Globus pallidus (tissue), 1 donor: Measurements from ENCODE around the gene MBTD1.
"Not testable (repeated sequence)": the region's sequence is repeated elsewhere in the genome, so short reads cannot be mapped to it uniquely, and the experiment has no call there.

Source experiments
- DNase-seq: peaks from one replicate; pipeline ENCODE4 v3.0.0-alpha.2; 2015; ENCODE audit warnings: low spot score

The MBTD1 gene

GRCh38 chr17:51259564-51260236, at the start of gene MBTD1:
Gene MBTD1, minus strand, starts transcription at chr17:51260049. Its CDS starts 34,888 bp downstream, at chr17:51225161.
- DNase-seq: peak; percentile 96

- DNase-seq: no peak
Measured at GRCh38 chr17:51305182-51305581, 45.3 kb upstream of the MBTD1 start.

- DNase-seq: no peak
Measured at GRCh38 chr17:51299859-51300258, 40.0 kb upstream of the MBTD1 start.

GRCh38 chr17:51298508-51299371, 38.9 kb upstream of the MBTD1 start:
- DNase-seq: peak; percentile 64

GRCh38 chr17:51294338-51294737, 34.5 kb upstream of the MBTD1 start:
- DNase-seq: not testable (repeated sequence)

- no peak for DNase-seq
Measured at GRCh38 chr17:51289696-51290111, 29.9 kb upstream of the MBTD1 start.

- DNase-seq: no peak
Measured at GRCh38 chr17:51287412-51287811, 27.6 kb upstream of the MBTD1 start.

- no peak for DNase-seq
Measured at GRCh38 chr17:51279183-51279582, 19.3 kb upstream of the MBTD1 start.

GRCh38 chr17:51275381-51275780, 15.5 kb upstream of the MBTD1 start:
- DNase-seq: no peak

GRCh38 chr17:51272812-51273211, 13.0 kb upstream of the MBTD1 start:
- no peak for DNase-seq

GRCh38 chr17:51270636-51271035, 10.8 kb upstream of the MBTD1 start:
- DNase-seq: no peak

- no peak for DNase-seq
Measured at GRCh38 chr17:51269991-51270390, 10.1 kb upstream of the MBTD1 start.

- DNase-seq: not testable (repeated sequence)
Measured at GRCh38 chr17:51264466-51264865, 4.6 kb upstream of the MBTD1 start.

GRCh38 chr17:51263006-51263405, 3.2 kb upstream of the MBTD1 start:
- no peak for DNase-seq

- DNase-seq: peak; percentile 50
Measured at GRCh38 chr17:51261024-51261963, 1.4 kb upstream of the MBTD1 start.

- DNase-seq: peak; percentile 96
Measured at GRCh38 chr17:51260237-51261023, 581 bp upstream of the MBTD1 start, which contains the start of gene UTP18. Gene UTP18, plus strand, starts transcription at chr17:51260546. Its CDS starts 39 bp downstream, at chr17:51260585.

GRCh38 chr17:51258756-51259563, 889 bp downstream of the MBTD1 start:
- DNase-seq: peak; percentile 40

- DNase-seq: no peak
Measured at GRCh38 chr17:51257150-51258081, 2.4 kb downstream of the MBTD1 start.

- no peak for DNase-seq
Measured at GRCh38 chr17:51256101-51256500, 3.7 kb downstream of the MBTD1 start.
